Hematopoietic multipotent progenitor cell (in vitro differentiated cells): ENCODE results near the gene MISP. TPM values are rescaled to one million over a fixed set of nuclear protein-coding genes. Genes with fewer than 3 reads are reported as not detected.
"Not testable (repeated sequence)": the region's sequence is repeated elsewhere in the genome, so short reads cannot be mapped to it uniquely, and the experiment has no call there.

Experiments used
- DNase-seq, 3 donors: peaks; one replicate each; pipeline ENCODE4 v3.0.0-alpha.2; 2011 to 2015; ENCODE audit warnings: low read depth in 2 of 3, low spot score in 2 of 3
- total RNA-seq: library from RNA; depleted of rRNA; stranded (reverse); fragments of >200 nt; gene quantifications from one replicate; pipeline ENCODE4 v1.2.3, GENCODE V29; 2012

Gene MISP, protein sequence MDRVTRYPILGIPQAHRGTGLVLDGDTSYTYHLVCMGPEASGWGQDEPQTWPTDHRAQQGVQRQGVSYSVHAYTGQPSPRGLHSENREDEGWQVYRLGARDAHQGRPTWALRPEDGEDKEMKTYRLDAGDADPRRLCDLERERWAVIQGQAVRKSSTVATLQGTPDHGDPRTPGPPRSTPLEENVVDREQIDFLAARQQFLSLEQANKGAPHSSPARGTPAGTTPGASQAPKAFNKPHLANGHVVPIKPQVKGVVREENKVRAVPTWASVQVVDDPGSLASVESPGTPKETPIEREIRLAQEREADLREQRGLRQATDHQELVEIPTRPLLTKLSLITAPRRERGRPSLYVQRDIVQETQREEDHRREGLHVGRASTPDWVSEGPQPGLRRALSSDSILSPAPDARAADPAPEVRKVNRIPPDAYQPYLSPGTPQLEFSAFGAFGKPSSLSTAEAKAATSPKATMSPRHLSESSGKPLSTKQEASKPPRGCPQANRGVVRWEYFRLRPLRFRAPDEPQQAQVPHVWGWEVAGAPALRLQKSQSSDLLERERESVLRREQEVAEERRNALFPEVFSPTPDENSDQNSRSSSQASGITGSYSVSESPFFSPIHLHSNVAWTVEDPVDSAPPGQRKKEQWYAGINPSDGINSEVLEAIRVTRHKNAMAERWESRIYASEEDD
- total RNA-seq: 0.27 TPM

DNA sequence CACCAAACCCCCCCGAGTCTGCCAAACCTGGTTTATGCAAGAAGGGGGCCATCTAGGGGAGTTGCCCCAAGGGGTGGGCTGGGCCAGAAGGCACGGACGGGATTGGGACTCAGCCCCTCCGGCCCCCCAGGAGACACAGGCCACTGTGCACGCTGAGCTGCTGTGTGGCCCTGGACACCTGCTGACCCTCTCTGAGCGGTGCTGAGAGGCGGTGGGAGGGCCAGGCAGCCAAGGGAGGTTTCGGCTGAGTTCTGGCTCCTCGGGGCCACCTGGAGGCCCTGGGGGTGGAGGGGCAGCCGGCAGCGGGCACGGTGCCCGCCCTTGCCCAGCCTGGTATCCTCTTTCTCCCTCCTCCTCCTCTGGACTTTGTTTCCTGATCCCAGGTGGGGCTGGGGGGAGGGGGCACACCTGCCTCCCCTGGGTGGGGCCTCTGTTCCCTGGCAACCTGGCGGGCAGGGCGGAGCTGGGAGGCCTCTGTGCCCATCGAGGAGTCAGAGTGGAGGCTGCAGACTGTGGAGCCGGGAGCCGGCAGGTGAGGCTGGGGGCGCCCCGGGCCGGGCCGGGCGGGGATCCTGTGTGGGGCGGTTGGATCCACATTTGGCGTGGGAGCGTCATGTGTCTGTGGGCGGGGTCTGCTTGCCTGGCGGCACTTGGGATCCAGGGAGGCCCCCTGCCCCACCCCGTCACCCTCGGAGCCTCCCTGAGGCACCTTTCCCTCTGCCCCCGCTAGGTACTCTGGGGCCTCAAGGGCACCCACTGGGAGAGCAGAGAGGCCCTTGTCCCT is at the start of gene MISP:
Gene MISP, plus strand, starts transcription at position 473 of the 784 bp plus-strand sequence. CDS start 5,835 bp downstream, outside the sequence.
- DNase-seq: no peak

DNA sequence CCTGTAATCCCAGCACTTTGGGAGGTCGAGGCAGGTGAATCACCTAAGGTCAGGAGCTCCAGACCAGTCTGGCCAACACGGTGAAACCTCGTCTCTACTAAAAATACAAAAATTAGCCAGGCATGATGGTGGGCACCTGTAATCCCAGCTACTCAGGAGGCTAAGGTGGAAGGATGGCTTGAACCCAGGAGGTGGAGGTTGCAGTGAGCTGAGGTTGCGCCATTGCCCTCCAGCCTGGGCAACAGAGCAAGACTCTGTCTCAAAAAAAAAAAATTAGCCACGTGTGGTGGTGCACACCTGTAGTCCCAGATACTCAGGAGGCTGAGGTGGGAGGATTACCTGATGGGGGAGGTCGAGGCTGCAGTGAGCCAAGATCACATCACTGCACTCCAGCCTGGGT is 48.1 kb upstream of the MISP start:
- DNase-seq: not testable (repeated sequence)

DNA sequence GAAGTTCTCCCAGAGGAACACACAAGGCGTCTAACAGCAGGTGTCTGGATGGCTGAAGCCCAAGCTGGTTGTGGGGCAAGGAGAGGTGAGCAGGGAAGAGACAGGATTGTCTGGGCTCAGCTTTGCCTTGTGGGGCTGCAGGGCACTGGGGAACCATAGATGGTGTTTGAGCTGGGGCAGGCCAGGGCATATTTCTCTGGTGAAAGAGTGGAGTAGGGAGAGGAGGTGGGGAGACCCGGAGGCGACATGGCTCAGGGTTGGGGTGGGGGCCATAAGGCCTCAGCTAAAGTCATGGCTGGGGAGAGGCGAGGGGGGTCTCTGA is 47.6 kb upstream of the MISP start:
- DNase-seq: no peak

DNA sequence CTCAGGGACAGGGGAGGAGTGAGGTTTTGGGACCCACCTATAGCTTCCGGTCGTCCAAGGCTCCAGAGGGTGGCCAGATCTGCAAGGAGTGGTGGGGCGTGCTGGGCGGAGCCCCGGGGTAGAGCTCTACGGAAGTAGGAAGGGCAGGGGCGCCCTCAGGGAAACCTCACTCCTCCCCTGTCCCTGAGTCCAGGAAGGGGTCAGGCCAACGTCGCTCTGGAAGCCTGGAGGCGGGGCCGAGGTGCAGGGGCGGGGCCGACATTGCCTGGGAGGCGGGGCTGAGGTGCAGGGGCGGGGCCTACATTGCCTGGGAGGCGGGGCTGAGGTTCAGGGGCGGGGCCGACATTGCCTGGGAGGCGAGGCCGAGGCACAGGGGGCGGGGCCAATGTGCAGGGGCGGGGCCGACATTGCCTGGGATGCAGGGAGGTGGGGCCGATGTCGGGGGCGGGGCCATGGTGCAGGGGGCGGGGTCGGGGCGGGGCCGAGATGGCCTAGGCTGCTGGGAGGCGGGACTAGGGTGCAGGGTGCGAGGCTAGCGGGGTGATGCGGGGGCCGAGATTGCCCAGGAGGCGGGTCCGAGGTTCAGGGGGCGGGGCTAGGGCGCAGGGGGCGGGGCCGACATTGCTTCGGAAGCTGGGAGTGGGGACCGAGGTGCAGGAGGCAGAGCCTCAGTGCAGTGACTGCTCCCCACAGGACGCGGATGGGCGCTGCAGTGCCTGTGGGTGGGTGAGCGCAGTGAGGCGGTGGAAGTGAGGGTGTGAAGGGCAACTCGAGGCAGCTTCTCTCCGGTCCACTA is 47.1 kb upstream of the MISP start:
- DNase-seq: peak; percentile 32 to 94 (median 90)

DNA sequence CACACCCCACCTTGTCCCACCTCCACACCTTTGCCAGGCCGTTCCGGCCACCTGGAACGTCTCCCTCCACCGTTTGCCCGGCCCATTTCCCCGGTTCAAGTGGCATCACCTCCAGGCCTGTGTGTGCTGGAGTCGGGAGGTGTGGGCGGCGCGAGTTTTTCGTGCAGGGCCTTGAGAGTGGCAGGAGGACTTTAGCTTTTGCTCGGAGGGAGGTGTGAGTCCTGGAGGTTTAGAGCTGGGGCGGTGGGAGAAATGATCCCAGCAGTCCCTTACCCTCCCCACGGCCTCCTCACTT is 46.5 kb upstream of the MISP start:
- DNase-seq: no peak

DNA sequence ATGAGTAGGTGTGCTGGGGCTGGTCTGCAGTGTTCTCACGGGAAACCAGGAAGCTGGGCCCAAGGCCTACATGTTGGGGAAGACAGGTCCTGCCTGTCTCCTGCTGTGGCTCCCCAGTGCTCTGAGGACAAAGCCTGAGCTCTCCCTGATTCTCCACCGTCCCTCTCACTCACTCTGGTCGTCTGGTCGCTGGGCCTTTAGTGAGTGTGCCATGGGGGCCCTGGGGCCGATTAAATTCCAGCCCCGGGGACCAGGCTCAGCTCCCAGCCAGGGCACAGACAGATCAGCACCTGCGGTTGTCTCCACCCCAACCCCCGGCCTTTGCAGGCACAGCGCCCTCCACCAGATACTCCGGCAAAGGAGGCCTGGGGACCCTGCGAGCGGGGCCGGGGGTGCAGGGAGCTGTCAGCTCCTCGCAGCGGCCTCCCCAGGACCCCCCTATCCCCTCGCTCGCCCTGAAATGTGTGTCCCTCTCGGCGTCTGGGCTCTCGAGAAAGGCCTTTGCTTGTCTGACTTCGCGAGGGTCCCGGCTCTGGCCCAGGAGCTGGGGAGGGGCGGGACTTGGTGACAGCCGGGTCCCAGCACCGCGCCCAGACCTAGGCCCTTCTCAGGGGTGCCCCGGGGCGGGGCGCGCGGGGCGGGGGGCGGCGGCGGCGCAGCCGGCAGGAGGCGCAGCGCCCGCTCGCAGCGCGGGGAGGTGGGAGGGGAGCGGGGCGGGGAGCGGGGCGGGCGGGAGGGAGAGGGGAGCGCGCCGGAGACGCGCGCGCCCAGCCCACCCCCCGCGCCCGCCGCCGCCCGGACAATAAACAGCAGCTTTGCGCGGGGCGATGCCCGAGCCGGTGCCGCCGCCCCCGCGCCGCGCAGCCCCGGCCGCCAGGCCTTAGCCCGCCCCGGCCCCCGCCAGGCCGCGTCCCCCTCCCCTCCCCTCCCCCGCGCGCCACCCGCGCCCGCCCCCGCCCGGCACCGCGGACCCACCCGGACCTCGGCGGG is 42.5 kb upstream of the MISP start, which contains the start of gene PALM:
Gene PALM, plus strand, starts transcription at position 782 of the 990 bp plus-strand sequence. CDS start 212 bp downstream, outside the sequence.
- peak in 2 of 3 donors; percentile 43 to 65 for DNase-seq

DNA sequence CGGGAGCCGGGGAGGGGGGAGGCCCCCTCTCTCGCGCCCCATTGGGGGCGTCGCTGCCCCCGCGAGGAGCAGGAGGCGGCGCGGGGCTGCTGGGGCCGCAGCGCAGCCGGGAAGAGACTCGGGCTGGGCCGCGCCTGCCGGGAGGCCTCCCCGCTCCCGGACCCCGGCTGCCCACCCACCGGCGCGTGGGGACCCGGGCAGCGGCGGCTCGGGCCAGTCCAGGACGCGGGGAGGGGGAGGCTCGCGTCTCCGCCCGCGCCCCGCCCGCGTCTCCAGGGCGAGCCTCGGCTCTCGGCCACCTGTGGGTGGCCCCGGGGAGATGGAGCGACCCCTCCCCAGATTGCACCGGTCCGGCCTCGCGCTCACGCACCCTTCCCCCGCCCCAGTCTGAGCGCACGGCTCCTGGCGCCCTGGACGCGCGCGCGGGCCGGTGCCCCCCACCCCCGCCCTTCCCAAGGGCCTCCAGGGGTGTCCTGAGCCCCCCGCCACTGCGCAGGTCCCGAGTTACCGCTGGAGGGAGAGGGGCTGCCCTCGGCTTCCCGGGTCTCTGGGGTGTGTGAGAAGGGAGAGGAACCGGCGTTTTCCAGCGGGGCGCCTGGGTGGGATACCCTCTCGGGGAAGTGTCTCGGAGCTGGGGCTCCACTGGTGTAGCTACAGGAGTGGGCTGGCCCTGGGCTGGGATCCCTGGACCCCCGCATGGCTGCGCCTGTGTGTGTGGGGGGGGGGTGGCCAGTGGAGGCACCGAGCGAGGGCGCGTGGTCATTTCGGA is 41.5 kb upstream of the MISP start:
- DNase-seq: no peak

DNA sequence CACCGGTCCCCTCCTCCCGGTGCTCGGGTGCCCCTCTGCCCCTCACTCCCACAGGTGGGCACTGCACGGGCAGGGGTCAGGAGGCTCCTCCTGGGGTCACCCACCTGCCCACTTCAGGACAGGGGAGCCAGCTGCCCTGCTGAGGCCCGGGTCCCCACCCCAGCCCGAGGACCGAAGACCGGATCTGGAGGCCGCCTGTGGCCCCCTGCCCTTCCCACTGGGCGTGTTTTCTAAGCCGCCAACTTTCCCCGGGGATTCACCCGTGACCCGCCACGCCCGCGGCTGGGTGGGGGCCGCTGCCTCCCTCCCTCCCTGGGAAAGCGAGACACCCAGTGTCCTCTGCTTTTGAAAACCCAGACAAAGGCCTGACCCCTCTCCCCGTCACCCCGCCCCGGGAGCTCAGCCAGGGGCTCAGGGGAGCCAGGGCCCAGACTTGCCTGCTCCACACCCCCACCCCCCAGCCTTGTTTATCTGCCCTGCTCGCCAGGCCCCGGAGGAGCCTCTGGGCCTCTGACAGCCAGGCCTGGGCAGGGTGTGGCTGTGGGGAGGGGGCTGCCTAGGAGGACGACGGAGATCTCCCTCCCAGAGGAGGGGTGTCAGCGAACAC is 40.8 kb upstream of the MISP start:
- DNase-seq: no peak

DNA sequence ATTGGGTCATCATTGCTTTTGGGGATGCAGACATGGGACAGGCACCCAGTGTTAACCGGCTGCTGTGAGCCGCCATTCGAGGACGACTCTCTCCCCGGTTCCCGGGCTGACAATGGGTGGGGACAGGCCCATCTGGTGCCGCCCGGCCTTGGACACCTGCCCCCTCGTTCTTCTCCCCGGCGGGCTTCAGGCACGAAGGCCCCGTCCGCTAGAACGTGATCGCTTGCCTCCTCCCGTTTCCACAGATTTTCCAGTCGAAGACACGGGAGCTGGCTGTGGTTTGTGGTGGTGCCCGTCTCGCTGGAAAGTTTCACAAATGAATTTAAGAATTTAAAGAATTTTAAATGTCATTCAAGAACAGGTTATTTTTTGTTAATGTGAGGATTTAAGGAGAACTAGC is 40.1 kb upstream of the MISP start:
- no peak for DNase-seq

DNA sequence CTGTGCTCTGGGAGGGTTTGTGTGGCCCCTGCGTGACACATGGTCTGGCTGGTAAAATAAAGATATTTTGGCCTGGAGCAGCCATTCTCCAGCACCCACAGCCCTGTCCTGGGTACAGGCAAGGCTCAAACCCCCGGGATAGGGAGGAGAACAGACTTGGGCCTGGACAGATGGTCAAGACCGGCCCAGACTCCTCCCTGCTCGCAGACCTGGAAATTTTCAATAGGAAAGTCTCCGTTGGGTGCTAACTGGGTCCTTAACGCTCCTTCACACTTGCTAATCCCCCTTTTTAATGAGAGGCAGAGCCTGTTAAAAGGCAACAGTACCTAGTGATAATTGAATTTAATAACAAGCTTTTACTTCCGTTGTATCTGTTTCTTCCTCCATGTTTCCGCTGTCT is 39.7 kb upstream of the MISP start:
- DNase-seq: no peak

DNA sequence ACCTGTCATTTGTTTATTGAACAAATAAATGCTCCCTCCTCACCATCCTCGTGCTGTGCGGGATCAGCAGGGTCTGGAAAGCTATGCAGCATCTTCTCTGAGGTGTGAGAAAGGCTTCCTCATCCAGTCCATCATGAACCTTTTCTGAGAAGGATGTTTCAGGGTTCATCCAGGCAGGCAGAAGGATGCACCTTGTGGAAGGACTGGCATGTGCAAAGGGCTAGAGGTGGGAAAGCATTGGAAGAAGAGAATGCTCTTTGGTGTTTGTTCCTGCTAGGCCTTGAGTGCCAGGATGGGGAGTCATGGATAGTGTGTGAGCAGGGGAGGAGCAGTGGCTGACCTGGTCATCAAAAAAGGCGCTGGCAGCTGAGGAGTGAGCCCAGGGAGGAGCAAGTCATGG is 35.6 kb upstream of the MISP start:
- no peak for DNase-seq

DNA sequence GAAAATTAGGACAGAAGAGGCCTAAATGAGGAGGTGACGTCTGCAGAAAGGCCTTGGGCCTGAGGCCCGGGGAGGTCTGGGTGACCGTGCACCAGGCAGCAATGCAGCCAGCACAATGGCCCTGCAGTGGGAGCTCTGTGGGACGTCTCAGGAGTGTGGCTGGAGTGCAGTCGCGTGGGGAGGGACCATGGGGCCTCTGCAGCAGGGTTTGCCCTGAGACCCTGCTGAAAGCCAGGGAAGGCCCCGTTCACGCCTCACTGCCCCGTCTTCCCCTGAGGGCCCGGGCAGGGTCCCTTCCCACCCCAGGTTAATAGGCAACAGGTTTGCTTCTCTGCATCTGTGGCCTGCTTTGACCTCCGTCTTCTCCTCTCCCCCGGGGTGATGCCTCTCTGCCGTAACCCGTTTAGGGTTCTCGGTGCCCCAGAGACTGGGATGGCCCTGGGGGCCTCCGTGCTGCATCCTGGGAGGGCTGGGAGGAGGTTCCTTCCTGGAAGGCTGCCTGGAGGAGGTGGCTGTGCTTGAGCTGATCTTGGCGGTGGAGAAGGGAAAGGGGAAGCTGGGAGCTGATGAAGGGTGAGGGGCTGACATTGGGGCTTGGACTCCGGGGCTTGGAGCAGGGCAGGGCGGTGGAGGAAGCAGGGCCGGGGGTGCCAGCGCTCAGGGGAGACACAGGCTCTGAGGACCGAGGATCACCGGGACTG is 32.5 kb upstream of the MISP start:
- no peak for DNase-seq

DNA sequence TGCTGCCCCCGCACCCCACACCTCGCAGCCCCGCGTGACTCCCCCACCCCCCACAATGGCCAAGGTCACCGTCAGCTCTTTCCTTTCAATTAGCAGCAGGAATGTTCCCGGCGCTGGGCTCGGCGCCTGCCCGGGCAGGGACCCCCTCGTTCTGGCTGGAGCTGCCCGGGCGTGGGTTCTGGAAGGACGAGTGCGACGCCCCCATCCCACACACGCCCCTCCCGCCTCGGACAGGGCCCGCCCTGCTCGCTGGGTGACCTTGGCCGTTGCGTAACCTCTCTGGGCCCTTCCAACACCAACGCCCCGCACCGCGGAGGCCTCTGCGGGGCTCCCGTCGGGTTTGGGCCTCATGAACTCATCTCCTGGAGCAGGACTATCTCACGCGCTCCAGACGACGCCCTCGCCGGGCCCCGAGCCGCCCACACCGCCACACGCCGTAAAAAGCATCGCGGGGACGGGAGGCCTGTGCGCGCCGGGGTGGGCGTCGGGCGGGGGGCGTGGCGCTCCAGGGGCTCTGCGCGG is 31.9 kb upstream of the MISP start:
- DNase-seq: no peak

DNA sequence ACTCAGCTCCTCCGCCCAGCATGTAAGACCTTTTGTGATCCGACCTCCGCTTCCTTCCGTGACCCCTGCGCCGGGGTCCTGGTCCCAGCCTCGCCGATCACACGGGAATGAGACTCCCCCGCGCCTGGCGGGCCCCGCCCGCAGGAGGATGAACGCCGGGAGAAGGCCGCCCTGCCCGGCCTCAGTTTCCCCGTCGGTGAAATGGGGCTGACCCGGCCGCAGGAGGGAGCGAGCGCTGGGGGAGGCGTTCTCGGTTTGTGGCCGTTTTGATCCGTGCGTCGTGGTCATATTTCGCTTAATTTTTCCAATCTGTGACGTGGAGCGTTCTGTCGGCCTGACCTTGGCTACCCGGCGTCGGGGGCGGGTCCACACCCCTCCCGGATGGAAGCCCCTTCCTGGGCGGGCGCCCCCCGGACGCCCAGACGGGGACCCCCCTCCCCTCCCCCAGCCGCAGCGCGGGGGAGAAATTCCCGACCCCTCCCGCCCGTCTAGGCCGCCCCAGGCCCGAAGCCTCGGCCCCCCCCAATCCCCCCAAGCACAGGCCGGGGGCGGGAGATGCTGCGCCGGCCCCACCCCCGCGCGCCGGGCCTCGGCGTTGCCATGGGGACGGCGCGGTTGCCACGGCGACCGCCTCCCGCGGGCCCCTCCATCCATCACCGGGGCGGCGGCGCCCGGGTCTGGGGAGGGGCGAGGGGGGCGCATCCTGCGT is 31.1 kb upstream of the MISP start:
- DNase-seq: no peak

DNA sequence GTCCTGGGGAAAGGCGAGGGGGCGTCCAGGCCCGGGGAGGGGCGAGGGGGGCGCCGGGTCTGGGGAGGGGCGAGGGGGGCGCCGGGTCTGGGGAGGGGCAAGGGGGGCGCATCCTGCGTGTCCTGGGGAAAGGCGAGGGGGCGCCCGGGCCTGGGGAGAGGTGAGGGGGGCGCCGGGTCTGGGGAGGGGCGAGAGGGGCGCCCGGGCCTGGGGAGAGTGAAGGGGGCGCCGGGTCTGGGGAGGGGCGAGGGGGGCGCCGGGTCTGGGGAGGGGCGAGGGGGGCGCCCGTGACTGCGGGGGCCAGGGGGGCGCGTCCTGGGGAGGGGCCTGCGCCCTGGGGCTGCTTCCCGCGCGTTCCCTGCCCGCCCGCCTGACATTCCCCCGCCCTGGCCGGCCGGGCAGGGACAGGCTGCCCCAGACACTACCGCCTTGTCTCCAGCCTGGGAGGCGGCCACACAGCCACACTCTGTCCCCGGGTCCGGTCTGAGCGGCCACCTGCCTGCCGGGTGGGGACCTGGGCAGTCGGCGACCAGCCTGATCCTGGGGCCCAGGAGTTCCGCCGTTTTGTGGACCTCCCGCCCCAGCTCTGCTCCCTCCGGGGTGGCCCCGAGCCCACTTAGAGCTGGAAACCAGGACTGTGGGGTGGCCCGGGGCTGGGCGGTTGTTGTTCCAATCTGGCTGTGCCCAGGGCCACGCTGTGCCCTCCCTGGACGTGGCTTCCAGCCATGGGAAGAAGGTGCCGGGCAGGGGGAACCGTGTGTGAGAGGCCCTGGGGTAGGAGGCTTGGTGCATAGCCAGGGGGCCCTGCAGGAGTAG is 30.4 kb upstream of the MISP start:
- no peak for DNase-seq

DNA sequence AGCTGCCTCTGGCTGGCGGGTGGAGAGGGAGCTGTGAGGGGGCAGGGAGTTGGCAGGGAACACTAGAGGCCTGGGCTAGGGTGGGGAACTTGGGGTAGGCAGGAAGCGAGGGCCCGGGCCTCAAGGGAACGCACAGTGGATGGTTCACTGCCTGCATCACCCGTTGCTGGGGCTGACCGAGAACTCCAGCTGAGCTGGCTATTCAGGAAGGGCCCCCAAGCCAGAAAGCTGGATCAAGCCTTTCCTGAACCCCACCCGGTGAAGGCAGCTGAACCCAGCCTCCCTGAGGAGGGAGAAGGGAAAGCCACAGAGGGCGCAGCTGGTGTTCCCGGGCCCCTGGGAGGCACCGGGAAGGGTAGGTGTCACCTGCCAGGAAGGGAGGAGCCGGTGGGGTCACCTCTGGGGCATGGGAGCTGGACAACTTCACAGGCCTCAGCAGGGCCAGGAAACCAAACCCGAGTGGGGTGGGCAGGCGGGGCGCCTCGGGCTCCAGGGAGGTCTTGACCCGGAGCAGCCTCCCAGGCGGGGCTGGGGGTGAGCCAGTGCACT is 28.3 kb upstream of the MISP start:
- peak in 1 of 3 donors; percentile 67 for DNase-seq
